ENCODE results near the gene SPSB3. TPM values are rescaled to one million over a fixed set of nuclear protein-coding genes. Genes with fewer than 3 reads are reported as not detected.

SPSB3 gene
- polyA plus RNA-seq, 1 experiment, result 36.5 TPM

GRCh38 chr16:1729026-1729425 lies 53.3 kb downstream of the SPSB3 start:
- CTCF ChIA-PET, result no interaction called here

GRCh38 chr16:1727651-1728624 lies 54.4 kb downstream of the SPSB3 start:
- Histone ChIP-seq H3K27me3 (ENCODE audit: control insufficient read depth, insufficient read depth, low read length) (no peaks in the 10 kb centered on the region), H3K4me3 (ENCODE audit: low read depth, low read length) (no peak overlapping the region), H3K36me3 (ENCODE audit: control insufficient read depth, insufficient read depth, low read length) (peaks cover 29% of the 10 kb centered on the region)
- CTCF ChIA-PET, result interaction anchor here (0.7 kb wide), 1 partner anchor 22 kb away, joined by 3 read pairs; the partner anchor contains the start of gene MAPK8IP3
- DNase-seq (ENCODE audit: low read depth), result no peak
- no peak for TF ChIP-seq CTCF (IDR thresholded peaks at IDR 0.05; ENCODE audit: insufficient read depth, low read depth, low read length)
- POLR2A ChIA-PET, result no interaction called here

More at GRCh38 chr16:1729026-1729425, 53.3 kb downstream of the SPSB3 start:
- H3K27me3 ChIP-seq (ENCODE audit: control insufficient read depth, insufficient read depth, low read length), result no peaks in the 10 kb centered on the region
- no peak overlapping the region for H3K4me3 ChIP-seq (ENCODE audit: low read depth, low read length)
- DNase-seq (ENCODE audit: low read depth), result no peak
- no peak for TF ChIP-seq CTCF (IDR thresholded peaks at IDR 0.05; ENCODE audit: insufficient read depth, low read depth, low read length)
- peaks cover 39% of the 10 kb centered on the region for H3K36me3 ChIP-seq (ENCODE audit: control insufficient read depth, insufficient read depth, low read length)
- POLR2A ChIA-PET, result no interaction called here

Small RNA genes within 50 kb of the gene (small RNA-seq; reads per million reads assigned to genes)
- not detected for gene MIR3177 (ENCODE audit: insufficient read length, low read depth, low replicate concordance)

Other genes starting within 250 kb of the SPSB3 start
- 42.4 and 81.9 TPM in 2 replicates for gene TMEM204, start 248.9 kb downstream of the SPSB3 start, polyA plus RNA-seq (2011; rRNA removed)
- gene IFT140, start 170.5 kb downstream of the SPSB3 start, polyA plus RNA-seq (2011; rRNA removed), result 5.3 and 10.4 TPM in 2 replicates
- gene CRAMP1, start 170.2 kb downstream of the SPSB3 start, polyA plus RNA-seq (2011; rRNA removed), result 5.2 and 8.0 TPM in 2 replicates
- 46.2 and 47.6 TPM in 2 replicates for gene JPT2, start 104.3 kb downstream of the SPSB3 start, polyA plus RNA-seq (2011; rRNA removed)
- gene MAPK8IP3, start 76.4 kb downstream of the SPSB3 start, polyA plus RNA-seq (2011; rRNA removed), result 12.3 and 22.5 TPM in 2 replicates
- 20.3 and 34.3 TPM in 2 replicates for gene NME3, start 11.0 kb downstream of the SPSB3 start, polyA plus RNA-seq (2011; rRNA removed)
- 2.9 and 4.0 TPM in 2 replicates for gene EME2, start 9.8 kb downstream of the SPSB3 start, polyA plus RNA-seq (2011; rRNA removed)
- gene MRPS34, start 9.4 kb downstream of the SPSB3 start, polyA plus RNA-seq (2011; rRNA removed), result 64.2 and 69.6 TPM in 2 replicates
- 27.9 and 38.0 TPM in 2 replicates for gene NUBP2, start 389 bp upstream of the SPSB3 start, polyA plus RNA-seq (2011; rRNA removed)
- gene IGFALS, start 11.1 kb upstream of the SPSB3 start, polyA plus RNA-seq (2011; rRNA removed), result not detected in 2 replicates
- 32.2 and 51.6 TPM in 2 replicates for gene HAGH, start 44.3 kb upstream of the SPSB3 start, polyA plus RNA-seq (2011; rRNA removed)
- 52.5 and 53.1 TPM in 2 replicates for gene FAHD1, start 44.6 kb upstream of the SPSB3 start, polyA plus RNA-seq (2011; rRNA removed)
- gene MEIOB, start 89.6 kb upstream of the SPSB3 start, polyA plus RNA-seq (2011; rRNA removed), result 0.25 and 0.28 TPM in 2 replicates
- not detected in 2 replicates for gene HS3ST6, start 135.8 kb upstream of the SPSB3 start, polyA plus RNA-seq (2011; rRNA removed)
- gene MSRB1, start 160.6 kb upstream of the SPSB3 start, polyA plus RNA-seq (2011; rRNA removed), result 44.4 and 61.9 TPM in 2 replicates
- gene RPL3L, start 172.1 kb upstream of the SPSB3 start, polyA plus RNA-seq (2011; rRNA removed), result not detected in 2 replicates
- gene NDUFB10, start 177.0 kb upstream of the SPSB3 start, polyA plus RNA-seq (2011; rRNA removed), result 155 and 183 TPM in 2 replicates
- gene RPS2, start 182.3 kb upstream of the SPSB3 start, polyA plus RNA-seq (2011; rRNA removed), result 3,098 and 4,041 TPM in 2 replicates
- not detected in 2 replicates for gene RNF151, start 184.3 kb upstream of the SPSB3 start, polyA plus RNA-seq (2011; rRNA removed)
- gene TBL3, start 189.5 kb upstream of the SPSB3 start, polyA plus RNA-seq (2011; rRNA removed), result 16.5 and 33.1 TPM in 2 replicates
- gene NOXO1, start 198.9 kb upstream of the SPSB3 start, polyA plus RNA-seq (2011; rRNA removed), result 0.17 TPM in 1 of 2 replicates, not detected in the other
- 14.6 and 19.8 TPM in 2 replicates for gene GFER, start 201.6 kb upstream of the SPSB3 start, polyA plus RNA-seq (2011; rRNA removed)
- gene SYNGR3, start 207.4 kb upstream of the SPSB3 start, polyA plus RNA-seq (2011; rRNA removed), result 2.5 and 3.3 TPM in 2 replicates
- 14.4 and 23.0 TPM in 2 replicates for gene ZNF598, start 227.2 kb upstream of the SPSB3 start, polyA plus RNA-seq (2011; rRNA removed)
- 0.26 and 0.33 TPM in 2 replicates for gene NPW, start 237.2 kb upstream of the SPSB3 start, polyA plus RNA-seq (2011; rRNA removed)
- 62.1 and 107 TPM in 2 replicates for gene NHERF2, start 244.3 kb upstream of the SPSB3 start, polyA plus RNA-seq (2011; rRNA removed)

Data from BJ (cell line).